ENCODE measurements around the gene SORCS2.

SORCS2 gene

DNA sequence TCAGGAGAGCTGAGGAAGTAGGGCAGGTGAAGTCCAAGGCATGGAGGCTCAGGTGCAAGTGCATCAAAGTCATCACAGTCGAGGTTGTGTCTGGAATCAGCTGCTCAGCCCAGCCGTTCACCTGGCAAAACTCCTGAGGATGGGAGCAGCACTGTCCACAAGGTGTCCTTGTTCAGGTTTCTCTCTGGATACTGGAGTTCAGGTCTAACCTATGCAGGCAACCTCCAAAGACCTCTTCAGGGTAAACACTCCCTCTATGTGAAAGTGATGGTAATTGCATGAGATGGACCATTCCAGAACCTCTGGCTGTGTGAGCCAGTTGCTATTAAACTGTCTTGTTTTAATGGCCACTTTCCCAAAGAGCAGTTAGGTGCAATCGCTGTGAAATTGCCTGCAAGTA, 362.6 kb downstream of the SORCS2 start:
- H3K27me3 Mint-ChIP-seq: no peaks in the 10 kb centered on the region
- no peak overlapping the region for H3K27ac Mint-ChIP-seq
- no peaks in the 10 kb centered on the region for H3K4me1 Mint-ChIP-seq (ENCODE audit: low read depth)
- H3K9me3 Mint-ChIP-seq: peaks cover 45% of the 10 kb centered on the region
- no peaks in the 10 kb centered on the region for H3K36me3 Mint-ChIP-seq (ENCODE audit: low read depth)
- H3K4me3 Mint-ChIP-seq: no peak overlapping the region
- intact Hi-C loops (cut with micrococcal nuclease): no loop called here

DNA sequence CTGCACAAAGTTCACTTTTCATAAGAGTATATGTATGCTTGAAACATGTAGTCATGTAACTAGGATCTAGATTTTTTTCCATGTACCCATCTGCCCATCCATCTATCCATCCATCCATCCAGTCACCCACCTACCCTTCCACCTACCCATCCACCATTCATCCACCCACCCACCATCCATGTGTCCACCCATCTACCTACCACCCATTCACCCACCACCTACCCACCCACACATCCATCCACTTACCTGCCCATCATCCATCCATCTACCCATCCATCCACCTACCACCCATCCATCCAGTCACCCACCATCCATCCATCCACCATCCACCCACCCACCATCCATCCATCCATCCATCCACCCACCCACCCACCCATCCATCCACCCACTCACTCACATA, 364.2 kb downstream of the SORCS2 start:
- intact Hi-C loops (cut with micrococcal nuclease): no loop called here
- Mint-ChIP-seq H3K27ac (no peak overlapping the region), H3K36me3 (ENCODE audit: low read depth) (no peaks in the 10 kb centered on the region), H3K27me3 (no peaks in the 10 kb centered on the region), H3K4me1 (ENCODE audit: low read depth) (no peaks in the 10 kb centered on the region), H3K4me3 (no peak overlapping the region), H3K9me3 (peaks cover 45% of the 10 kb centered on the region)

DNA sequence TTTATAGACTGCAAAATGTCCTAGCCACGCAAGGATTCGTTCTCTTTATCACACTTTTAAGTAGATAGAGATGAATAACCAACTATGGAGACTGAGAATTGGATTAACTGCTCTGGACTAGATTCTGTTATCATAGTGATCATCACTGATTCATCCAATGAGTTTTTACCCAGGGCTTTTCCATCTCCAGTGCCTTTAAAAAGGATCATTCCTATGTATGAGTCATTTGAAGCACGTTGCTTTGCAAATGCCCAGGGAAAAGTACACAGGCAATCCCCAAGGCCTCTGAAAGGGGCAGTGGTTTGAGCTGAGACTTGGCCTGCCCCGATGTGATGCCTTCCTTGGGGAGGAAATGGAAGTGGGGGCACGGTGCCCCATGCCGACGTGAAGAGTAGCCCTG, 365.1 kb downstream of the SORCS2 start:
- no peaks in the 10 kb centered on the region for H3K27me3 Mint-ChIP-seq
- H3K4me3 Mint-ChIP-seq: no peak overlapping the region
- no peak overlapping the region for H3K27ac Mint-ChIP-seq
- intact Hi-C loops (cut with micrococcal nuclease): no loop called here
- H3K36me3 Mint-ChIP-seq (ENCODE audit: low read depth): no peaks in the 10 kb centered on the region
- H3K4me1 Mint-ChIP-seq (ENCODE audit: low read depth): no peaks in the 10 kb centered on the region
- peaks cover 41% of the 10 kb centered on the region for H3K9me3 Mint-ChIP-seq

DNA sequence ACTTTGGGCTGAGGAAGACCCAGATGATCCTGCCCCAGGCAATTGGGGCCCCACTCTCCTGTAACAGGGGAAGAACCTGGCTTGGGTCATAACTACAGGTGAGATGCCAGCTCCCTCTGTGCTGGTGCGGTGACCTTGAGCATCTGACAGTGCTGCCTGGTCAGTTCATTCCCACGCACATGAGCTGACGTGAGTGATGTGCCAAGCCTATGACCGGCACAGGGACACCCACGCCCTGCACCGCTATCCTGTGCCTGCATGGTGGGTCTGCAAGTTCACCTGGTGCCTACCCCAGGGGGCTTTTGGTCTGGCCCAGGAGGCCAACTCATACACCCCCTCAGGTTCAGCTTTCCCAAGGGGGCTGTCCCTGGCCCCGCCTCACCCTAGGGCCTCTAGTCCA, 366.1 kb downstream of the SORCS2 start:
- Mint-ChIP-seq H3K9me3 (peaks cover 32% of the 10 kb centered on the region), H3K4me3 (no peak overlapping the region), H3K36me3 (ENCODE audit: low read depth) (no peaks in the 10 kb centered on the region), H3K27me3 (no peaks in the 10 kb centered on the region), H3K4me1 (ENCODE audit: low read depth) (no peaks in the 10 kb centered on the region), H3K27ac (no peak overlapping the region)
- intact Hi-C loops (cut with micrococcal nuclease): no loop called here

DNA sequence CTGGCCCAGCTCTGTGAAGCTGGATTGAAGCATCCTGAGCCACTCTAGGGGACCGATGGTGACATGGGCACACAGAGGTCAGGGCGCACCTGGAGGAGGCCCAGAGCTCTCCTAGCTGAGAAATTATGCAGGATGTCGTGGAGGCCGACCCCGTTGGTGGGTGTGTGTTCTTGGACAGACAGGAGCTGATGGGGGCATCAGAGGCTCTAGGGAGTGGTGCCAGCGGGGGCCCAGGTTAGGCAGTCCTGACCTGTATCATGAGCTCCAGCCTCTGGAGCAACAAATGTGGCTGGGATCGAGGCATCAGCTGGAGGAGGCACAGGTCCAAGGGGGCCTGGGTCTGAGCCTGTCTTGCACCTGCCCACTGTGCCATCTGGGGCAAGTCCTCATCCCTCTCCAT, 367.0 kb downstream of the SORCS2 start:
- no peaks in the 10 kb centered on the region for H3K4me1 Mint-ChIP-seq (ENCODE audit: low read depth)

DNA sequence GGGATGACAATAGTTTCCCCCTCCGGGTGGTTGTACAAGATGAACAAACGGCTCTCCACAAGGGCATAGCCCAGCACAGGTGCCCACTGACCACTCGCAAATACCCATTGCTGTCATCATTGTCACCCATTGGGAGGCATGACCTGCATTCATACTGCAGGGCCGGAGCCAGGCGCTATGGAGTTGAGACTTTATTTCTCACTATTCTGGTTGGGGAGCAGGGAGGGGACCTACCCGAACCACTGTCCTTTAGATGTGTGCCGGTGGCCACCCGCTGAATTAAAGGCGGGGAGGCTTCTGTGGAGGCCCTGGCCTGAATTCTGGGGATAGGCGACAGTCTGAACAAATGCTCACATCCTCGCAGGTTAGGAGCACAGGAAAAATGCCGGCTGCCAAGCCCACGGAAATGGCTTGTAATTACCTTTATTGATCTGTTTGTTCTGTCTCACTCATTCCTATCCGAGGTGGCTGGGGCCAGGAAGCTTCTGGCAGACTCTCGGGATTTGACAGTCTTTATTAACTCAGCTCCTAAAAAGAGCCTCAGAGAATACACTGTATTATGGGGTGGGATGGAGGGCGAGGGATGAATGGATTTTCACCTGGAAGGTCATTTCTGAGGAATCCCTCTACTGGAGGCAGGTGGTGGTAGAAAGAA, 367.5 kb downstream of the SORCS2 start:
- Mint-ChIP-seq H3K27me3 (no peaks in the 10 kb centered on the region), H3K4me1 (ENCODE audit: low read depth) (no peaks in the 10 kb centered on the region), H3K9me3 (peaks cover 18% of the 10 kb centered on the region), H3K27ac (no peak overlapping the region), H3K4me3 (no peak overlapping the region), H3K36me3 (ENCODE audit: low read depth) (no peaks in the 10 kb centered on the region)
- intact Hi-C loops (cut with micrococcal nuclease): no loop called here

More for the DNA sequence above, 367.0 kb downstream of the SORCS2 start:
- Mint-ChIP-seq H3K36me3 (ENCODE audit: low read depth) (no peaks in the 10 kb centered on the region), H3K27me3 (no peaks in the 10 kb centered on the region), H3K9me3 (peaks cover 23% of the 10 kb centered on the region), H3K27ac (no peak overlapping the region), H3K4me3 (no peak overlapping the region)
- intact Hi-C loops (cut with micrococcal nuclease): no loop called here

DNA sequence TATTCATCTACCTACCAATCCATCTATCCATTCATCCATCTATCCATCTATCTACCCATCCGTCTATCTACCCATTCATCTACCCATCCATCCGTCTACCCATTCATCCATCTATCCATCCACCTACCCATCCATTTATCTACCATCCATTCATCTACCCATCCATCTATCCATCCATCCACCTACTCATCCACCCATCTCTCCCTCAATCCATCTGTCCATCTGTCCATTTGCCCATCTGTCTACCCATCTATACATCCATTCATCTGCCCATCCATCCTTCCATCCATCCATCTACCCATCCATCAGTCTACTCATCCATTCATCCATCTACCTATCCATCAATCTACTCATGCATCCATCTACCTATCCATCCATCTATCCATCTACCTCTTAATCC, 369.2 kb downstream of the SORCS2 start:
- intact Hi-C loops (cut with micrococcal nuclease): no loop called here
- H3K9me3 Mint-ChIP-seq: peaks cover 7% of the 10 kb centered on the region
- no peaks in the 10 kb centered on the region for H3K27me3 Mint-ChIP-seq
- no peaks in the 10 kb centered on the region for H3K36me3 Mint-ChIP-seq (ENCODE audit: low read depth)
- no peak overlapping the region for H3K27ac Mint-ChIP-seq
- H3K4me3 Mint-ChIP-seq: no peak overlapping the region
- H3K4me1 Mint-ChIP-seq (ENCODE audit: low read depth): no peaks in the 10 kb centered on the region

DNA sequence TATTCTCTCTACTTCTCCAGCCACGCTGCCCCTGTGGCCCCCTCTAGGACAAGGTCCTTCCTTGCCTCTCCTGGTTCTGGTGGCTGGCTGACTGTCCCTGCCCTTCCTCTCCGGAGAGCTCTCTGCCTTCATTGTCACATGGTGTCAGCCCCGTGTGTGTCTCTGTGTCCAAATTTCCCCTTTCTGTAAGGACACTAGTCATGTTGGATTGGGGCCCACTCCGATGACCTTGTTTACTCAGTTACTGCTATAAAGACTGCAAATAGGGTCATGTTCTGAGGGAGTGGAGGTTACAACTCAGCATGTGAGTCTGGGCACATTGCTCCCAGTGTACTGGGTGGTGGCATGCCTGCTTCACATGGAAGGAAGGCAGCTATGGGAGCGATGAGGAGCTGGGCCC, 371.9 kb downstream of the SORCS2 start:
- intact Hi-C loops (cut with micrococcal nuclease): no loop called here
- Mint-ChIP-seq H3K27ac (no peak overlapping the region), H3K36me3 (ENCODE audit: low read depth) (no peaks in the 10 kb centered on the region), H3K4me1 (ENCODE audit: low read depth) (no peaks in the 10 kb centered on the region), H3K9me3 (no peaks in the 10 kb centered on the region), H3K4me3 (no peak overlapping the region), H3K27me3 (no peaks in the 10 kb centered on the region)

DNA sequence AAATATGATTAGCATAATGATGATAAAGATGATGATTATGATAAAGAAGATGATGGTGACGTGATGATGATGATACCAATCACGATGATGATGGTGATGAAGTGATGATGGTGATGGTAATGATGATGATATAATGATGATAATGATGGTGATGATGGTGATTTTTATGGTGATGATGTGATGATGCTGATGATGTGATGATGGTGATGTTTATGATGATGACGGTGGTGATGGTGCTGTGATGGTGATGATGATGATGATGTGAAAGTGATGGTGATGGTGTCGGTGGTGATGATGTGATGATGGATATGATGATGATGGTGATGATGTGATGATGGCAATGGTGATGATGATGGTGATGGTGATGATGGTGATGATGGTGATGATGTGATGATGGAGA, 373.1 kb downstream of the SORCS2 start:
- Mint-ChIP-seq H3K9me3 (no peaks in the 10 kb centered on the region), H3K27ac (no peak overlapping the region), H3K36me3 (ENCODE audit: low read depth) (no peaks in the 10 kb centered on the region), H3K4me1 (ENCODE audit: low read depth) (no peaks in the 10 kb centered on the region), H3K4me3 (no peak overlapping the region), H3K27me3 (no peaks in the 10 kb centered on the region)
- intact Hi-C loops (cut with micrococcal nuclease): no loop called here

DNA sequence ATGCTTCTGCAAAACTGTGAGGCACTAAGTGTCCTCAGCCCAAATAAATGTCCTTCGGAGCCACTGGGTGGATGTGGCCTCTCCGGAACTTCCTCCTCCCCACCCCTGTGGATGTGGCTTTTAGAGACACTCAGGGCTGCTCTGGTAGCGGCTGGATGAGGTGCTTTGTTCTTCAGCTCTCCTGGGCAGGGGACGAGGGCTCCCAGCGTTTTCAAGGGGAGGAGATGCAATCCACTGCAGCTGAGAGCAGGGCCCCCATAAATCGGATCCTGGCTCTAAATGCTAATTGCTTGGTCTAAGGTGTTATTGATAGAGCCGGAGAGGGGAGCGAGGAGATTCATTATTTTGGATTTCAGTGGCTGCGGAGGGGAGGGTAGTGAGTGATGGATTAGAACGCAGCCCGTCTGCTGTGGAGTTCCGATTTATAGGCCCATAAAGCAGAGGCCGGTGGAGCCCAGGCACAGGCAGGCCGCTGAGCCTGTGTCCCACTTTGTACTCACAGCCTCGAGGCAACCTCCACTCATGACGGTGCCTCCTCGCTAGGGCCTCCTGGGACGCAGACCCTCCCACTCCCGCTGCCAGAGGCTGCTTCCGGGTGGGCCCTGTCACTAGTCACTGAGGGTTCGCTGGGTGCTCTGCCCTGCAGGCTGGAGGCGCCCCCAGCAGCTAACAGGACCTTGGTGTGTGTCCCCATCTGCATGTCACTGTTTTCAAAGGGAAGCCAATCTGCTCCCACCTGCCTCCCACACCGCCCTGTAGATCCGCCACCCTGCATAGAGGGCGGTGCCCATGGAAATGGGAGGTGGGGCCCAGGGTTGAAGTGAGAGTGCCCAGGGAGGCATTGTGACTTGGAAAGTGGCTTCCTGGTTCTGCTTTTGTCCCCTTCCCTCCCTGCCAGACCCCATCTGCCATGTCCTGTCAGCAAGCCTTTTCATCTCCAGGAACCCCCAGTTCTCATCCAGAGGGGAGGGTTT, 377.8 kb downstream of the SORCS2 start:
- Mint-ChIP-seq H3K36me3 (ENCODE audit: low read depth) (no peaks in the 10 kb centered on the region), H3K4me3 (no peak overlapping the region), H3K27me3 (peaks cover 9% of the 10 kb centered on the region), H3K4me1 (ENCODE audit: low read depth) (no peaks in the 10 kb centered on the region), H3K9me3 (peaks cover 7% of the 10 kb centered on the region), H3K27ac (no peak overlapping the region)
- intact Hi-C loops (cut with micrococcal nuclease): no loop called here

DNA sequence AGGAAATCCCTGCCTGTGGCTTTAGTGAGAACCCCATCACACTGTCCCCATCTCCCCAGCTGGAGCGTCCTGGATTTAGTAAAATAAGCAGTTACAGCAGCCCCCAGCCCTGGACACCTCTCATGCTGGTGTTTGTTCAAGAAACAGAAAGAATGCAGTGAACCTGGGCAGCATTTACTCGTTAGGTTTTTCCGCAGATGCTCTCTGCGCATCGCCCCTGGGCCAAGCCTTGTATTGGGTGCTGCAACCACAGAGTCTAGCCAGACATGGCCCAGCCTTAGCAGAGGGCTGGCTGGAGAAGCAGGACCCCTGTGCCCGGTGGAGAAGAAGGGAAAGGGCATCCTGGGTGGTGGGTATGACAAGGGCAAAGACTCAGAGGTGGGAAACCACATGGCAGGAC, 378.7 kb downstream of the SORCS2 start:
- intact Hi-C loops (cut with micrococcal nuclease): no loop called here
- H3K9me3 Mint-ChIP-seq: peaks cover 16% of the 10 kb centered on the region
- H3K36me3 Mint-ChIP-seq (ENCODE audit: low read depth): no peaks in the 10 kb centered on the region
- H3K4me3 Mint-ChIP-seq: no peak overlapping the region
- no peaks in the 10 kb centered on the region for H3K4me1 Mint-ChIP-seq (ENCODE audit: low read depth)
- H3K27me3 Mint-ChIP-seq: peaks cover 9% of the 10 kb centered on the region
- H3K27ac Mint-ChIP-seq: no peak overlapping the region

DNA sequence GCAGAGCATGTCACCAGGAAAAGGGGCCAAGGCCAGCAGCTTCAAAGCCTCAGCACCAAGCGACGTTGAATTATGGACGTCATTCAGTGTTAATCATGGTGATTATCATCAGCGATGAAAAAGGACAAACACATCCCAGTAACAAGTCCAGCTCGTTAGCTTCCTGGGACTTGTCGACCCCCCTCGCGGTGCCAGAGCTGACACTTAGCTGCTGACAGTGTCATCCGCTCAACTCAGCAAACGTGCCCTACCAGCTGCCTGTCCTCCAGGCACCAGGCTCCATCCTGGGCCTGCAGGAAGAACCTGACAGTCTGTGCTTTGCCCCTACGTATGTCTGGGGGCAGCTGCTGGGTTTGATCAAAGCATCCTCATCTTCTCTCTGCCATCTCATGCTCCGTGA, 379.4 kb downstream of the SORCS2 start:
- no peaks in the 10 kb centered on the region for H3K4me1 Mint-ChIP-seq (ENCODE audit: low read depth)
- H3K36me3 Mint-ChIP-seq (ENCODE audit: low read depth): no peaks in the 10 kb centered on the region
- peaks cover 23% of the 10 kb centered on the region for H3K9me3 Mint-ChIP-seq
- H3K4me3 Mint-ChIP-seq: no peak overlapping the region
- intact Hi-C loops (cut with micrococcal nuclease): no loop called here
- no peak overlapping the region for H3K27ac Mint-ChIP-seq
- peaks cover 9% of the 10 kb centered on the region for H3K27me3 Mint-ChIP-seq

DNA sequence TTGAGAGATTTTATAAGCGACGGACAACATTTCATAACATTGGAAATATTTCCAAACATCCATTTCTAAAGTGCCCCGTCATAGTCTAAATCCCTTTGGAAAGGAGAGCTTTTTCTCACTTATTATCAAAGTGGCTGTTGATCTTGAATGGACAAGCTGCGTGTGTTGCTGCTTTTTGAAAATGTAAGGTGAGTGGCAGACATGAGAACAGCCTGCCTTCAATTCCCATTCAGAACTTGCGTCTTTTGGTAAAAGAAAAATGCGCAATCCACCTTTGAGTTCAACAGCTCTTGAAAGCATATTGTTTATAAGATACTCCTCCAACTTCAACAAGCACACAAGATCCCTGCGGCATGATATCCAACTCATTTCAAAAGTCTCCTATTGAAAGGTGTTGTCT, 380.6 kb downstream of the SORCS2 start:
- Mint-ChIP-seq H3K4me3 (no peak overlapping the region), H3K4me1 (ENCODE audit: low read depth) (no peaks in the 10 kb centered on the region), H3K9me3 (peaks cover 35% of the 10 kb centered on the region), H3K27me3 (peaks cover 9% of the 10 kb centered on the region), H3K36me3 (ENCODE audit: low read depth) (no peaks in the 10 kb centered on the region), H3K27ac (no peak overlapping the region)
- intact Hi-C loops (cut with micrococcal nuclease): no loop called here

DNA sequence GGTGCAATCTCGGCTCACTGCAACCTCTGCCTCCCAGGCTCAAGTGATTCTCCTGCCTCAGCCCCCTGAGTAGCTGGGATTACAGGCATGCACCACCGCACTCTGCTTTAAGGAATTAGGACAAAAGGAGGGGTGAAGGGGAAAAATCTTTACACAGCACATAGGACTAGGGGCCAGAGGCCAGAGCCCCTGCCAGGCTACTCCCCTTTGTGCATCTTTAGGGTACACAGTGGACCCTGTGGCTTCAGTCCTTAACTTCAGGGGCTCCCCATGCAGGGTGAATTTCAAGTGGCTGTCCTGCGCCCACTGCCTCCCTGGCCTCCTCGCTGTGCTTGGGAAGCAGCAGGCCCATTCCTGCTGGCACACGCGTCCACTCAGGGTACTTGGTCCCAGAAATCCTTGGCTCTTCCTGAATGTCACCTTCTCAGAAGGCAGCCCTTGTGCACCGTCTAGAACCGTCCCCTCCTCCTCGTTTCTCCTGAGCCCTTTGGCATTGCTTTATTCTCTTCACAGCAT, 381.3 kb downstream of the SORCS2 start:
- Mint-ChIP-seq H3K36me3 (ENCODE audit: low read depth) (no peaks in the 10 kb centered on the region), H3K4me1 (ENCODE audit: low read depth) (no peaks in the 10 kb centered on the region), H3K27ac (no peak overlapping the region), H3K9me3 (peaks cover 42% of the 10 kb centered on the region), H3K4me3 (no peak overlapping the region), H3K27me3 (peaks cover 9% of the 10 kb centered on the region)
- intact Hi-C loops (cut with micrococcal nuclease): no loop called here

Data from dendritic cell treated with granulocyte-macrophage colony-stimulating factor and Interleukin-4, amounts not matched to agents 40 ng/mL and 50 ng/mL, for 4 days (primary cell).